NCI-H774 (cell line): Measurements from ENCODE around the gene ATF1.
"Not testable (repeated sequence)": the region's sequence is repeated elsewhere in the genome, so short reads cannot be mapped to it uniquely, and the experiment has no call there.

Experiments used
- DNase-seq: peaks from one replicate; lab custom pipeline; 2025; lab: John Stamatoyannopoulos, UW

The ATF1 gene

GRCh38 chr12:50753232-50753769 is 10.6 kb upstream of the ATF1 start:
- no peak for DNase-seq

- DNase-seq, result peak; percentile 82
These were observed 589 bp downstream of the ATF1 start for GRCh38 chr12:50764286-50765094.

GRCh38 chr12:50765095-50765911 is 1.4 kb downstream of the ATF1 start:
- DNase-seq, result no peak

GRCh38 chr12:50768391-50768790 is 4.5 kb downstream of the ATF1 start:
- no peak for DNase-seq

- not testable (repeated sequence) for DNase-seq
These were observed 4.9 kb downstream of the ATF1 start for GRCh38 chr12:50768813-50769212.

GRCh38 chr12:50771409-50771808 is 7.5 kb downstream of the ATF1 start:
- no peak for DNase-seq

GRCh38 chr12:50772470-50772869 is 8.6 kb downstream of the ATF1 start:
- no peak for DNase-seq

- no peak for DNase-seq
These were observed 9.0 kb downstream of the ATF1 start for GRCh38 chr12:50772877-50773276.

- no peak for DNase-seq
These were observed 11.3 kb downstream of the ATF1 start for GRCh38 chr12:50775251-50775650.

GRCh38 chr12:50776749-50777728 is 13.1 kb downstream of the ATF1 start:
- no peak for DNase-seq

GRCh38 chr12:50778663-50779590 is 15.0 kb downstream of the ATF1 start:
- DNase-seq, result no peak

- DNase-seq, result no peak
These were observed 16.1 kb downstream of the ATF1 start for GRCh38 chr12:50780013-50780412.

- DNase-seq, result no peak
These were observed 20.6 kb downstream of the ATF1 start for GRCh38 chr12:50784501-50784900.

- no peak for DNase-seq
These were observed 21.6 kb downstream of the ATF1 start for GRCh38 chr12:50785406-50786001.

GRCh38 chr12:50786498-50787231 is 22.8 kb downstream of the ATF1 start:
- no peak for DNase-seq

GRCh38 chr12:50787618-50788017 is 23.7 kb downstream of the ATF1 start:
- DNase-seq, result no peak

GRCh38 chr12:50788561-50788960 is 24.7 kb downstream of the ATF1 start:
- no peak for DNase-seq

- DNase-seq, result no peak
These were observed 26.2 kb downstream of the ATF1 start for GRCh38 chr12:50790081-50790480.

- DNase-seq, result no peak
These were observed 36.0 kb downstream of the ATF1 start for GRCh38 chr12:50799908-50800307.
